Activated CD4-positive, alpha-beta T cell treated with anti-CD3 and anti-CD28 coated beads for 48 hours (primary cell): ENCODE data around the gene NR2F2.
A peak's percentile ranks its signal among the peaks of the same experiment; 100 is the strongest.

Source experiments
- DNase-seq: peaks from one replicate; pipeline ENCODE4 v3.0.0-alpha.2; 2020

Gene NR2F2

DNA sequence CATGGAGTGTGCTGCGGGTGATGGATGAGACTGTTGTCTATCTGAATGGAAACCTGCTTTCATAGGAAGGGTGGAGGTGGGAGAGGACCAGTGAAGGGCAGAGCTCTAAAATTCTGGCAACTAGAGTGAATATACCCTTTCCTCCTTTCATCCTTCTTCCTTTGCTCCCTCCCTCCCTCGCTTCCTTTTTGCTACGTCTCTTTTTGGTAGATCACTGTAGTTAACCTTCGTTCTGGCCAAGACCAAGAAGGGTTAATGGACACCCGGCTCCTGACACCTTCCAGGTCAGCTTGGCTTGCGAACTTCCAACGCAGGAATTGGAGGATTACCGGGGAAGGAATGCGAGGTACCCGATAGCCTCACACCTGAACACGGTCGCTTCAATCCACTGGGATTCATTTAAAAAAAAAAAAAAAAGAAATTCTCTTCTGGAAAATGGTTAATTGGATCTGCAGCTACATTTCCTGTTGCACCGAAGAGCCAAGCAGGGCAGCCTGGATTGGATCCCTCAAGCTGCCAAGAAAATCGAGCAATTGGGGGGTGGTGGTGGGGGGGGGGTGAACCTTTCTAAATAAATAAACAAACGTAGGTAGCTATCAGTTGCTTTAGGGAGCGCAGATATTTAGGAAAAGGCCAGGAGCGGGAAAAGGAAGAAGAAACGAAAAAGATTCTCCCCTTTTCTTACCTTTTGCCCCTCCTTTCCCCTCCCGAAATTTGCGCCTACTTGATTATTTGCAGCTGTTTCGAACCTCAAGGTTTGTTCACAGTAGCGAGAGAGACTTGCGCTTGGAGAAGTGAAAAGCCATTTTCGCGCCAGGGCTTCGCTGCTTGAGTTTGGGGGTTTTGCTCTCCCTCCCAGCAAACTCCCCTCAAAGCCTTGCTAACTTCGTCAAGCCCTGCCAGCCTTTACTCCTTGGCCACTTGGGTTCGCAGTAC, 9.5 kb upstream of the NR2F2 start:
- no peak for DNase-seq

DNA sequence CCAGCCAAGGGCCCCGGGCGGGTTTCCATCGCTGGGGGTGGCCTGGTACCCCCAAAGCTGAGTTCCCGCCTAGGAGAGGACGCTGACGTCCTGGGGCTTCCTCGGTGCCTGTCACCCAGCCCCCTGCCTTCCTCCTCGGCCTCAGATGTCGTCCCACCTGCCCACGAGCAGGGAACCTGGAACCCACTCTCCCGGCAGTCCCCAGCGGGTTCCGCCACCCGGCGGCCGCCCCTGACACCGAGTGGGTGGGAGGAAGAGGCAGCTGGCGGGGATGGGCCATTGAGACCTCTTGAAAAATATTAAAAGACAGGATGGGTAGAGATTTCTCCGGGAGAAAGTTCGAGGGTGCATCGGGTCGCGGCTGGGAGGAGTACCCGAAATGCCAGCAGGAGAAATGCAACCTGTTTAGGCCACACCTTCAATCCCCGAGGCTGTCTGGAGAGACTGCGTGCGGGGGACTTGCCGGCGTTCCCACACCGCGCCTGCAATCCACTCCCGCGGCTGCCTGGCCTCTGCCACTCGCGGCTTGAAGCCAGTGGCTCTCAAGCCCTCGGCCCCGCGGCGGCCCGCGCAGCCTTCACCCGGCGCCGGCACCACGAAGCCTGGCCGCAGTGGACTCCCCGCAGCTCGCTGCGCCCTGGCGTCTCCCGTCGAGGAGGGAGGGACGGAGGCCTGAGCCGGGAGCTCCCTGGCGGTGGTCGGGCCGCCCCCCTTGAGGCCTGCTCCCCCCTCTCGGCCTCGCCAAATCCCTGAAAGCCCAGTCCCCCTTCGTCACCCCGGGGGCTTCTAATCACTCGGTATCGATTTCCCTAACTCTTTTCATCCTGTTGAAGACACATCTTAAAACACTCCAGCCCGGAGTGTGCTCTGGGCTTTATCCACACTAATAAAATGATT, 8.6 kb upstream of the NR2F2 start:
- no peak for DNase-seq

DNA sequence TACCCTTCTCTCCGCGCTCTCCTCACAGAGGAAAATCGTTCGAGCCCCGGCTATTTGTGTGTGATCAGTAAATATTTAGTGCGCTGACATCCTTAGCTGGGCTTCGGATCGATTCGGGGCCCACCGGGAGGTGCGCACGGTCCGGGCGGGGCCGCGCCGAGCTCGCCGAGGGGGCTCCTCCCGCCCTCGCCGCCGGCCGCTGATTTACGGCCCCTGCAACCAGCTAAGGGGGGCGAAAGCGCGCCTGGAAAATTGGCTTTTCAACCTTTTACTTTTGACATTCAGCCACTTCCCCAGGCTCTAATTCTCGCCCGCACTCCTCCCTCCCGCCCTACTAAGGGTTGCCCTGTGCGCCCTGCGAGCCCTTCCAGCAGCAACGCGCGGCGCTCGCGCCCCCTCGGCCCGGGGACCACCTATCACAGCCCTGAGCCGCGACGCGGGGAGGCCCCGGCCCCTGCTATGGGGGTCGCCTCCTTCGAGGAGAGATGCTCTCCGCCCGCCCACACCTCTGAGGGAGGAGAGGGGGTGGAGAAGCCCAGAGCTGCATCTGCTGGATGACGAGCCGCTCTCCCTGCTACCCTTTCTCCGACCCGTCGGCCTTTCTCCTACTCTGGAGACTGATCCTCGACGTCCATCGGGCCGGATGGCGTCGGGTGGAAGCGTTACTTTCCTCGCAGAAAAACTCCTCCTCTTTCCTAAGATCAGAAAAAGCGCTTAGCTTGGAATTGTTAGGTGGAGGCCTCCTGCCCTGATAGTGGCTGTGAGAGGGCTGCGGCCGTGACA, 7.8 kb upstream of the NR2F2 start:
- DNase-seq, result no peak

DNA sequence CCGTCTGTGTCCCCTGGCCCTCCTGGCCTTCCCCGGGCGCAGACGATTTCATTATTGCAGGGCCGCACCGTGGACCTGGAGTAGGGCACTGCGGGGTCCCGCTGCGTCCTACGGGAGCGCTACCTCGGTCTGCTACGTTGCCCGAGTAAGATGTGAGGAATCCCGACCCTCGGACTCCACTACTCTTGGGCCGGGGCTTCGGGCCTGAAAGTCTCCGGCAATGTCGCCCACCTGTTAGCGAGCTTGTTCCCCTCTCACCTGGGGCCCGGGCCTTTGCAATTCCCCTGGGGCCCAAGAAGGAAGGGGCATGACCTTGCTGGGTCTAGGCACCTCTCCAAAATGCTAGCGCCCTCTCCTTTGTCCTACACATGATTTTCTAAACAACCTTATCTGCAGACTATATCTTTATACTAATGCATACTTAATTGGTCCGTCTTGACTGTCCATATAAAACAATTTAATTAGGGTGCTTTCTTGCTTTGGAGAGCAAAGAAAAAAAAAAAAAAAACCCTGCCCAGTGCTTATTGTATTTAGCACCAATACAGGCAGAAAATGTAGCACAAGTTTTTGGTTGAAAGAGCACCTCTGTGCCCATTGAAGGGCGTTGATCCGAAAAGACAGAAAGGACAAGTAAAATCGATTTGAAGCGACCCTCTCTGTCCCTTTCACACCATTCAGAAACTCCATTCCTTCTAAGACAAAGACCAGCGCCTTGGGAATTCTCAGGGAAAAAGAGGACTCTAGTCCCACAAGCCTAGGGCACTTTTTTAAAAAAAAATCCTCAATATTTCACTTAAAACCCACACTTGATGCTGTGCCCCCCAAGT, 7.0 kb upstream of the NR2F2 start:
- no peak for DNase-seq

DNA sequence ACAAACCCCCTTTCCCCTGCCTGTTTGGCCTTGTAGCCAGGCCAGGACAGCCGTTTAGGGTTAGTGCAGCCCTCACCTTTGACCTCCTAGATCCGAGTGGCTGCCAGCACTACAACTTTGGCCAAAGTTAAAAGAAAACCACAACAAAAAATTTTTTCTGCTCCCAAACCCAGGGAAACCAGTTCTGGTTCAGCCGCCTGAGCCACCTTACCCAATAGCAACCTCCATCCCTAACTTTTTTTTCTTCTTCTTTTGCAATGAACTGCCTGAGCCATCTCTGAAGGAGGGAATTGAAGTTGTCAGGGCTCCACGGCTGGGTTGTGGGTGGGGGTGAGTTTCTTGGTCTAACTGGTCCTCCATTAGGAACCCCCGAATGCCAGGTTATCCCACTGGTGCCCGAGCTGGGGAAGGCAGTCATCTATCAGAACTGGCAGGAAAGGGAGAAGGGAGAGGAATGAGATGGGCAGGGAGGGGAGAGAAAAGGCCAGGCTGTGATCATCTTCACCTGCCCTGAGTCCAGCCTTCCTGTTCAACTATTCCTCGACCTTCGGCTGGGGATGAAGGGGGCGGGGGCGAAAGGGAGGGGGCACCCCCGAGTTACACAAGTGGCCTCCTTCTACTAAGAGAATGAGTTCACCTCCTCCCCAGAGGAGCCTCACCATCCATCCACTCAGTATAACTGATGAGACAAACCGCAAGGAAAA, 6.2 kb upstream of the NR2F2 start:
- no peak for DNase-seq

DNA sequence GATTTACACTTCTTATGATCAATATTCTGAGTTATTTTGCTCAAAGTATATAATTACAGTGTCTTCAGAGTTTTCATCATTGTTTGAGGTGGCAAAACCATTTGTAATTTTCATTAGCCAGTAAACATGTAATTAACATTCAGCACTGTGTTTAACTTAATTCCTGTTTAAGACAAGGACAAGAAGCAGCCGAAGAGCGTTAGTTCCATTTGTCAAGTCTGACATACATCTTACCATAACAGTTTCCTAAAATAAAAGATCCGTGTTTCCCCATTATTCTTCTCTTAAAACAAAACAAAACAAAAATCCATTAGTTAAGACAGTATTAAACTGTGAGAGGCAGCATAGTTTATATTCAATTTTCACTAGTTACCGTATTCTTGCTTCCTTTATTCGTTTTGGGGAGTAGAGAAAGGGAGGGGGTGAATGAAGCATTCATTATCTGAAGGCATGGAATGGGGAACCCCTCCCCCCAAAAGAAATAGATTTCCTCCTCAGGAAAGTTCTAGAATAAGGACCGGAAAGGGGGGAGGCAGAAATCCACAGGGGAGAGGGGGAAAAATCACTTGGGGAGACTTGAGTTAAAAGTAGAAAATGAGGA, 5.5 kb upstream of the NR2F2 start:
- DNase-seq, result no peak

DNA sequence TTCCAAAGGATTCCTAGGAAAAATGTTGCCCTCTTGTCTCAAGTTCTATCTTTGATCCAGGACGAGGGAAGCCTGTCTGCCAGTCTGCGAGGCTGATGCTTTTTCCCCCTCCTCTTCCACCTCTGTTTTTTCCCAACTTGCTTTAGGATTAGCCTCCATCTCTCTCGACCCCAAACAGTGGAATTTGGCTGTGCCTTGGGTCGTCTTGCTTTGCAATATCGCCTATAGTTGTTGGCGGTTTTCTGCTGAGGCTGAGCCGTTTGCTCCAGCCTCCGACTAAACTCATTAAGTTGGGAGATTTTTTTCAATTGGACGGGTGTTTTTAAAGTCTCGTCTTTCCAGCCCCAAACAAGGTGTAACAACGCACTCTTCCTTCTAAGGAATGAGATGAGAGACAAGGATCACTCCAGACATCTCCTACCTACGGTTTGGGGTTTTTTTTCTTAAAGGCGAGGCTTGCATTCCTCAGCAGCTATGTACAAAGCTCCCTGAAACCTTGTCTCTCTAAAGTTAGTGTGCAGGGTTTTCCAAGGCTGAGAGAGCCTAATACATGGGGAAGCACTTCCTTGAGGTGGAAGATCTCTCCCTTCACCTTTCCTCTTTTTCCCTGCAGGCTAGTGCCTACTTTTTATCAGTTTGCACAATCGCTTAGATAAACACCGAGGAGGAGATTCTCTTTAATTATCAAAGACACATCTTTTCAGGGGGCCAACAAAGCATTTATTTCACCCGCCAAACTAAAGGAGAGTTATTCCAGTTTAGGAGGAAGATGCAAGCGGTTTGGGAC, 4.8 kb upstream of the NR2F2 start:
- DNase-seq, result no peak

DNA sequence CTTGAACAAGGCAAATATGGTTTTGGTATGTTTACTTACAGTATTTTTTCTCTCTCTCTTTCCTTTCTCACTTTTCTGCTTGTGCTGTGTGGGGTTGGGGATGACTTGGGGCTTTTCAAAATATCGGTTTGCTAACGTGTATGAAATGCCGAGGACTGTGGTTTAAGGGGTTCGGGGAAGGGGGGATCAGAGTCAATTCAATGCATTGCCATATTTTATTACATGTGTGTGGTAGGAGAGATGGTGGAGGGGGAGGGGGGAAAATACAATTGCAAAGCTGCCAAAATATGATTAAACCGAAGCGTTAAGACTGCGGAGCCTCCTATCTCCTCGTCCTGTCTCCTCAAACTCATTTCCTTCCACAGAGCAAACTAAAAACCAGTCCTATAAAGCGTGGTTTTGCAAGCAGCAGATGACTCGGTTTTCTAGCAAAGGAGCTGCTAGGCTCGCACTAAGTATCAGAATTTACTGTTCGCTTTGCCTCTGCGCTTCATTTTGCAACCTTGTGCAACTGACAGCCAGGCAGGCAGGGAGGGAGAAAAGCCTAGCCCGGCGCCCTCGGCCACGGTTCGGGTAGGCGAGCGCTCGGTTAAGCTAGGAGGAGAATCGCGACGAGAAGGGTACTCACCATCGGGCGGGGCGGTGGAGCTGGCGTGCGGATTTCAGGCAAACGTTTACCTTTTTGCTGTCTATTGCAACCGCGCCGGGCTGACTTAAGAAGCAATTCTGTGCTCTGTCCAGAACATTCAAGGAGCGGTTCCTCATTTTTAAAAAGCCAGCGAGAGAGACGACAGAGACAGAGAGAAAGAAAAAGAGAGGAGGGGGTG, 4.0 kb upstream of the NR2F2 start:
- DNase-seq, result no peak

DNA sequence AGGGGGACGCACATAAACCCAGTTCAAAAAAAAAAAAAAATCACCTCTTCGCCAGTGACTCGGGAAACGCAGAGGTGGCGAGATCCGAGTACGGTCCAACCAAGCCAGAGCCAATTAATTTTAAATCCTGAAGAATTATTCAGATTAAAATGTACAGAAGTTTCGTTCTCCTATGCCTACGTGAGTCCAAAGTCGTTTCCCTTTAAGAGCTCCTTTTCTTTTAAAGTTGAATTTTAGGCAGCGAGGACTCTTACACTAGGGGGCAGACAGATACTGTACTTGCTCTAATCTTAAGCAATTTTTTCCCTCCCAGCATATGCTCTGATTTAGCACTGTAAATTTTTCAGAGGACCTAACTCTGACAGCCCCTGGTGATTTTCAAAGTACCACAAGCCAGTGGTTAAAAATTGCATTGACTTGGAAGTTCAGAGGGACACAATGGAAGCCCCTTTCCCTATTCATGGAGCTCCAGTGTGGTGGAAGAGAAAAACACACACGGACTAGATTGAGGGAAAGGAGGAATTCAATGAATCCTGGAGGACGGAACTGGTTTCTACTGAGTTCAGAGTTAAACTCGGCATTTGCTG, 3.3 kb upstream of the NR2F2 start:
- DNase-seq, result no peak

DNA sequence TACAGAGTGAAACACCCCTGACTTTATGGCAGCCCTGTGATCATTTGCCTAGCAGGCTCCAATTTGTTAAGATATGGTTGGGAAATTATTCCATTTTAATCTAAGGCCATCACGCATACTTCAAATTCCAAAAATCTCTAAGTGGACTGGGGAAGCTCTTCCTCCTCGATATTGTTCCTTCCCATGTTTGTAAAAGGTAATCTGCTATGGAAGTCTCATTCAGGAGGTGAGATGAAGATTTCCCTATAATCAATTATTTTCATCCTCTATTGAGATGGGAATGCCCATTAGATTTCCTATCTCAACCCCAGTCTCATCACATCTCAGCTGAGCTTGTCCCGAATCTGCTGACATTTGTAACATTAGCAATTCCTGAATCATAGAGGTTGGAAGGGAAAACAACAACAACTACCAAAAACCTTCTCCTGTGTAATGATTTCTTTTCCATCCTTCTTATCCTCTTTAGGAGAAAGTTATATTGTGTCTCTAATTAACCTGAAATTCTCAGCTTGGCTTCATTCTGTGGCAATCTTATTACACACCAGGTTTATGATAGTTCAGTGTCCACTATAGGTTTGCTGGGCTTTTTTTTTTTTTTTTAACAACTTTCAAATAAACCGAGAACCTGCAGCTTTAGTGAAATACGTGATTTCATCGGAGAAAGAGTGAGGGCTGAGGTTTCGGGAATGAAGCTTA, 2.2 kb upstream of the NR2F2 start:
- no peak for DNase-seq

DNA sequence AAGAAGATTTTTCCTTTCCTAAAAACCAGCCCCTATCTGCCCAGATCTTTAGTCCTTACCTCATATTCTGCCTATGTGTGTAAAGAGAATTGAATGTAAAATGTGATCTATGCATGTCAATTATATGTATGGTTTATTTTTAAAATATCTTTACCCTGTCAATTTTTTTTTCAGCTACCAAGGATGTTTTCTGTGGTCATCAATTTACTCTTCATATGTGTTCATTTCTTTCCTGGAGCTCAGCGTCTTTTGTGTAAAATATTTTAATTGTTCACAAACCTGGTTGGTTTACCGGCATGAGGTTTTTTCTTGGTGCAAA, 1.7 kb upstream of the NR2F2 start:
- no peak for DNase-seq

DNA sequence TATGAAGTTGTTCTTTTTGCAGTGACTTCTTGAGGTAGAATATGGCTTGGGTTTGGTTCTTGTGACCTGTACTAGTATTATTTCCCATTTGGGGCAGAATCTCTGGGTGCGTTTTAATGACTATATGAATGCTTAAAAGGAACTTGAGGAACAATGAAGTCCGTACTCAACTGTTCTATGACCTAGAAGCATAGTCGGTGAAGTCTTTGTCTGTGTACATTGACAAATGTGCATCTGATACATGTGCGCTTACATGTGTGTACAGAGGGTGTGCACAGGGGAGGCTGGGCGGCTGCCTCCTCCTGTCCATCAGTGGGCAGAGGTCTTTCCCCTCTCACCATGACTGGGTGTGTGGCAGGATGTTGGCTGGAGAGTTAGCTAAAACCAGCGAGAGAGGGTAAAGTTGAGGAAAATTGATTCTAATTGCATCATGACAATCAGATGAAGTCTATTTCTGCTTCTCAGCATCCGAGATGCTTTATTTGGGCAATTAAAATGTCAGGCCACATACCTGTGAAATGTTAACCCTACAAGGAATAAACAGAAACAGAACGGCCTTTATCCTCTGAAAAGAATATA, 1.0 kb upstream of the NR2F2 start:
- no peak for DNase-seq

DNA sequence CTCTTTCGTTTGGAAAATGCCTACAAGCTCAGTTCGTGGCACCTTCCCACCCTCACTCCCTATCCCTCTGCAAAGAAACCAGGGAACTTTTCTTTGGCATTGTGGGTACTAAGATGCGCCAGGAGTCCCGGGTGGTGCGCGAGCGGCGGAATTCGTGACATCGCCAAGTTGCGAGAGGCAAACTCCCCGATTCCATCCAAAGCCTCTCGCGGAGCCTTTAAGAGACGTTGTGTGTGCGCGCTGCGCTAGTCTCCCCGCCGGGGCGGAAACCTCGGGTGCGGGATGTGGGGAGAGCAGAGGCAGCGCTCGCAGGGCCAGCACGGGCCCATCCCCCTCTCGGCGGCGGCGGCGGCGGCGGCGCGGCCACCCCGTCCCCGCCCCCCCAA, 443 bp upstream of the NR2F2 start:
- peak; percentile 40 for DNase-seq

DNA sequence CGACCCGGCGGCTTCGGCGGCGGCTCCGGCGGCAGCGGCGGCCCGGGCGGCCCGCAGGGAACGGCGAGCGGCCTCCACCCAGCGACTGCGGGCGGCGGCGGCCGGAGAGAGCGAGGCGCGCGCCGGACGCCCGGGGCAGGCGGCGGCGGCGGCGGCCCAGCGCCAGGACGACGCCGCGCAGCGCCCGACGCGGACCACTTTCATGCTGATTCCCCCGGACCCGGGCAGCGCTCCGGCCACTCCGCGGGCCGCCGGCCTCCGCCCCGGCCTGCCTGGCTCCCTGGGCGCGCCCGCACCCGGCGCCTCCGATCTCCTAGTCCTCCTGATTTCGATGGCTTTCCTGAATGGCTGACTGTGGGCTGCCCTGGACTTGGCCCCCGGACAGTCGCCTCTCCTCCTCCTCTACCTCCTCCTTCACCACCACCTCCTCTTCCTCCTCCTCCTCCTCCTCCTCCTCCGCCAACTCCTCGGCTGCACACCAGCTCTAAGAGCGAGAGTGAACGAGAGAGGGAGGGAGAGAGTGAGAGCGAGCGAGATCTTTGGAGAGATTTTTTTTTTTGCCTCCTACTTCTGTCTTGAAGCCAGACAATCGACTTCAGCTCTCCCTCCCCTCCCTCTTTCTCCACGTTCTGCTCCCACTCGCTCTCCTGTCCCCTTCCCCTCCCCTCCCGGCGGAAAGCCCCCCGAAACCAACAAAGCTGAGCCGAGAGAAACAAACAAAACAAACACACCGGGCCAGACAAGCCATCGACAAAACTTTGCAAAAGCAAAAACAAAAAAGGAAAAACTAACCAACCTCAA, 844 bp downstream of the NR2F2 start:
- DNase-seq, result no peak

DNA sequence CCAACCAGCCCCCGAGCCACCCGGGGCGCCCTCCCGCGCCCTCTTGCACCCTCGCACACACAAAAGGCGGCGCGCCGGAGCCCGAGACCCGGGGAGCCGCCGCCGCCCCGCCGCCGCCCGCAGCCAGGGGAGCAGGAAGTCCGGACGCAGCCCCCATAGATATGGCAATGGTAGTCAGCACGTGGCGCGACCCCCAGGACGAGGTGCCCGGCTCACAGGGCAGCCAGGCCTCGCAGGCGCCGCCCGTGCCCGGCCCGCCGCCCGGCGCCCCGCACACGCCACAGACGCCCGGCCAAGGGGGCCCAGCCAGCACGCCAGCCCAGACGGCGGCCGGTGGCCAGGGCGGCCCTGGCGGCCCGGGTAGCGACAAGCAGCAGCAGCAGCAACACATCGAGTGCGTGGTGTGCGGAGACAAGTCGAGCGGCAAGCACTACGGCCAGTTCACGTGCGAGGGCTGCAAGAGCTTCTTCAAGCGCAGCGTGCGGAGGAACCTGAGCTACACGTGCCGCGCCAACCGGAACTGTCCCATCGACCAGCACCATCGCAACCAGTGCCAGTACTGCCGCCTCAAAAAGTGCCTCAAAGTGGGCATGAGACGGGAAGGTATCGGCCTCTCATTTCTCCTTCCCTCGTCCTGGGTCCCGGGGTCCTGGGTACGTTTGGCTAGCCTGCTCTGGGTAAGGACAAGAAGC, 1.6 kb downstream of the NR2F2 start:
- DNase-seq, result no peak

DNA sequence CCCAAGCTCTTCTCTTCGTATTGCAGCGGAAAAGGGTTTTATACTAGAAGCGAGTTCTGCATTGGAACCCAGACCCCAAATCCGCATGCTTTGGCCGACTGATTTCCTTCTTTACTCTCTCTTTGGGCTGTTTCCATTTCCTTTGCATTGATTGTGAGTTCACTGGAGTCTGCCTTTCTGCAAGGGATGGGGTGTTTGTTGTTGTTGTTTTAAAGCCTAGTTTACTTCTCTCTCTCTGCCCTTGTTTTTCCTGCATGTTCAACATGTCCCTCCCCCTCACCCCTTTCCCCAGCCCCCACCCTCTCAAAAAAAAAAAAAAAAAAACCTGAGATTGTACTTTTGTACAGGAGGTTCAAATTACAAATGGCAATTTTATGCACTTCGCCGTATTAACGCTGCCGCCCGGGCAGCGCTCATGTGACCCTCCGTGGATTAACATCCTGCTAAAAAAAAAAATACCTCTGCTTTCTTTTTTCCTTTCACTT, 2.2 kb downstream of the NR2F2 start:
- no peak for DNase-seq
